Heart right ventricle (tissue), 16 donors: ENCODE data around the gene REEP1. TPM values are rescaled to one million over a fixed set of nuclear protein-coding genes. Genes with fewer than 3 reads are reported as not detected.

ENCODE experiments used
- ATAC-seq, 8 donors: fragments of 200-7000 bp; cut with Tn5 transposase; one replicate each; pipeline ENCODE4 v1.9.1; 2020; ENCODE audit warnings: mild to moderate bottlenecking in 8 of 8, moderate library complexity in 8 of 8, moderate number of reproducible peaks in 1 of 8
- DNase-seq, 2 donors: peaks; one replicate each; pipeline ENCODE4 v3.0.0-alpha.2; 2020
- H3K27ac ChIP-seq, 10 donors: fragments of 200-600 bp; sonication (generic) in 2 of 10; one replicate each; pipeline versions ENCODE4 v1.5.0 to v1.8.0; 2020 to 2022; ENCODE audit warnings: mild to moderate bottlenecking in 3 of 10
- H3K27me3 ChIP-seq, 7 donors: fragments of 200-600 bp; one replicate each; pipeline ENCODE4 v1.8.0; 2021 to 2022; ENCODE audit warnings: mild to moderate bottlenecking in 2 of 7
- H3K36me3 ChIP-seq, 9 donors: fragments of 200-600 bp; sonication (generic) in 1 of 9; one replicate each; pipeline versions ENCODE4 v1.5.0 to v1.8.0; 2020 to 2022; ENCODE audit warnings: mild to moderate bottlenecking in 2 of 9
- H3K4me1 ChIP-seq, 9 donors: fragments of 200-600 bp; sonication (generic) in 1 of 9; one replicate each; pipeline versions ENCODE4 v1.5.0 to v1.8.0; 2020 to 2022; ENCODE audit warnings: mild to moderate bottlenecking in 4 of 9
- H3K4me3 ChIP-seq, 10 donors: fragments of 200-600 bp; sonication (generic) in 2 of 10; one replicate each; pipeline versions ENCODE4 v1.5.0 to v1.8.0; 2020 to 2022; ENCODE audit warnings: mild to moderate bottlenecking in 7 of 10, moderate library complexity in 2 of 10
- H3K9me3 ChIP-seq, 11 donors: fragments of 200-600 bp in 10 of 11; sonication (generic) in 2 of 11; one replicate each; pipeline versions ENCODE4 v1.5.0 to v1.8.0; 2013 to 2022; ENCODE audit warnings: mild to moderate bottlenecking in 2 of 11, control low read depth in 1 of 11, moderate library complexity in 1 of 11
- WGBS, 2 donors: extraction: QIAGEN DNeasy Blood & Tissue Kit; methylation state at CpG; one replicate each; pipeline ENCODE4 v1.1.7; 2013; ENCODE audit warnings: inconsistent platforms in 1 of 2; 5-methylcytosine and 5-hydroxymethylcytosine counted together
- intact Hi-C, 10 donors: fragments of 100-400 bp; cut with DNase I; formaldehyde crosslinking; loops; one replicate each; pipeline versions ENCODE4 v1.11.1 to v1.14.2; 2022
- polyA plus RNA-seq, 2 donors: library from polyadenylated mRNA; stranded (reverse); fragments of 200-250 nt; gene quantifications; one replicate each; pipeline ENCODE4 v1.2.3, GENCODE V29; 2013
- total RNA-seq, 10 donors: library from RNA; stranded (reverse); fragmentation: NEBNext Ultra II Directional in 3 of 10; extraction: Animal tissue kit (Norgen Biotek cat#: 25700) in 3 of 10; gene quantifications; one replicate each; pipeline versions ENCODE4 v1.2.1 to v1.2.4, GENCODE V29; 2021 to 2023
- TF ChIP-seq, protein P1 (sequence below), 9 donors: fragments of 200-600 bp; sonication (generic) in 2 of 9; IDR thresholded peaks; one replicate each; pipeline versions ENCODE4 v1.5.0 to v1.8.0; 2021 to 2022; ENCODE audit warnings: antibody characterized with exemption in 9 of 9, mild to moderate bottlenecking in 5 of 9, moderate library complexity in 1 of 9
- donor health status: Arrhythmogenic right ventricular cardiomyopathy.
- donor health status: ischemic (EF 13 %, LVEDD 7.1; RV severe dilation, severe dysfunction).
- donor health status: healthy with polysubstance abuse.
- donor health status: DM: no; HTN: yes; CAD: no.
- donor health status: DM: no; HTN: no; CAD: no.
- donor health status: ischemic (EF 25% LVEDD 6.9; RV normal size, moderate dysfunction).
- donor health status: ischemic (EF 25% LVEDD 5.7; RV mildly dilated, moderate dysfunction).
- donor health status: healthy.
- donor health status: DM: yes; HTN: yes; CAD: no.
- donor health status: Ischemic cardiomyopathy.
- donor health status: ischemic (EF 35%, LVEDD 5.7; RV mildly dilated, moderate dysfunction).
- donor health status: nonischemic (EF 11% LVEDD 7.7; RV severe dilation, severe dysfunction).
- donor health status: DM: yes; HTN: yes; CAD: no.
- donor health status: PGD.
- donor health status: ischemic (EF 29% LVEDD 5.4; RV normal size, mild dysfunction).
- donor health status: nonischemic (EF 23%, LVEDD 6.1; RV moderate dilation, normal function).

The REEP1 gene
- total and polyA plus RNA-seq, 12 donors = 15.2 to 30.5 (median 25.6) TPM

DNA sequence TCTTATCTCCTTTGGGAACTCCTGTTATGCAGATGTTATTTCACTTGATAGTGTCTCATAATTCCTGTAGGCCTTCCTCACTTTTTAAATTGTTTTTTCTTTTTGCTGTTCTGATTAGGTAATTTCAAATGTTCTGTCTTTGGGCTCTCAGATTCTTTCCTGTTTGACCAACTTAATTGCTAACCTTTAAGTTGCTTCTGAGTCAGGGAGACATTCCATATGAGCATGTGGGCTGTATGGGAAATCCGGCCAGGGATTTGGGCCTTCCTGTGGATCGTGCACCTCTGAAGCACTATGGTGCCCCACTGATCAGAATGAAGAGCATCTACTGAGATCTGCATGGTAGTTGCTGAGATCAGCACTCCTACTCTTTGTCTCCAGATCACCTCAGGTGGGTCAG lies 44.7 kb upstream of the REEP1 start:
- Histone ChIP-seq H3K27ac (peak overlapping the region in 3 of 10 donors; percentile 14 to 37 (median 30)), H3K36me3 (no peaks in the 10 kb centered on the region), H3K4me3 (no peak overlapping the region), H3K9me3 (peaks cover 0 to 9% (median 0%) of the 10 kb centered on the region in 11 donors), H3K27me3 (no peaks in the 10 kb centered on the region), H3K4me1 (peaks cover 0 to 22% (median 7%) of the 10 kb centered on the region in 9 donors)
- intact Hi-C loops = no loop called here
- WGBS, 2 donors = 91% methylated on average over 2 of the region's 2 CpGs
- no peak for DNase-seq
- TF ChIP-seq, protein P1, sequence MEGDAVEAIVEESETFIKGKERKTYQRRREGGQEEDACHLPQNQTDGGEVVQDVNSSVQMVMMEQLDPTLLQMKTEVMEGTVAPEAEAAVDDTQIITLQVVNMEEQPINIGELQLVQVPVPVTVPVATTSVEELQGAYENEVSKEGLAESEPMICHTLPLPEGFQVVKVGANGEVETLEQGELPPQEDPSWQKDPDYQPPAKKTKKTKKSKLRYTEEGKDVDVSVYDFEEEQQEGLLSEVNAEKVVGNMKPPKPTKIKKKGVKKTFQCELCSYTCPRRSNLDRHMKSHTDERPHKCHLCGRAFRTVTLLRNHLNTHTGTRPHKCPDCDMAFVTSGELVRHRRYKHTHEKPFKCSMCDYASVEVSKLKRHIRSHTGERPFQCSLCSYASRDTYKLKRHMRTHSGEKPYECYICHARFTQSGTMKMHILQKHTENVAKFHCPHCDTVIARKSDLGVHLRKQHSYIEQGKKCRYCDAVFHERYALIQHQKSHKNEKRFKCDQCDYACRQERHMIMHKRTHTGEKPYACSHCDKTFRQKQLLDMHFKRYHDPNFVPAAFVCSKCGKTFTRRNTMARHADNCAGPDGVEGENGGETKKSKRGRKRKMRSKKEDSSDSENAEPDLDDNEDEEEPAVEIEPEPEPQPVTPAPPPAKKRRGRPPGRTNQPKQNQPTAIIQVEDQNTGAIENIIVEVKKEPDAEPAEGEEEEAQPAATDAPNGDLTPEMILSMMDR (IDR thresholded peaks at IDR 0.05) = no peak
- ATAC-seq = no peak

DNA sequence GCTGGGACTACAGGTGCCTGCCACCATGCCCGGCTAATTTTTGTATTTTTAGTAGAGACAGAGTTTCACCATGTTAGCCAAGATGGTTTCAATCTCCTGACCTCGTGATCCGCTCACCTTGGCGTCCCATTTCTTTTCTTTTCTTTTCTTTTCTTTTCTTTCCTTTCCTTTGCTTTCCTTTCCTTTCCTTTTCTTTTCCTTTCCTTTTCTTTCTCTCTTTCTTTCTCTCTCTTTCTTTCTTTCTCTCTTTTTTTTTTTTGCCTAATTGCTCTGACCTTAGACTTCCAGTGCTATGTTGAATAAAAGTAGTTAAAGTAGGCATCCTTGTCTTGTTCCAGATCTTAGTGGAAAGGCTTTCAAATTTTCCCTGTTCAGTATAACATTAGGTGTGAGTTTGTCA lies 41.0 kb upstream of the REEP1 start:
- Histone ChIP-seq H3K4me3 (no peak overlapping the region), H3K27ac (no peak overlapping the region), H3K36me3 (no peaks in the 10 kb centered on the region), H3K27me3 (no peaks in the 10 kb centered on the region), H3K9me3 (peaks cover 0 to 12% (median 0%) of the 10 kb centered on the region in 11 donors), H3K4me1 (peaks cover 0 to 13% (median 4%) of the 10 kb centered on the region in 9 donors)
- TF ChIP-seq, protein P1 (IDR thresholded peaks at IDR 0.05) = no peak
- intact Hi-C loops = loop anchor here in 1 of 10 donors (10.0 kb wide), 1 partner anchor 84 kb away; no protein-coding TSS in a partner anchor
- DNase-seq = no peak
- 88 to 89% methylated on average over 1 to 4 of the region's 4 CpGs for WGBS, 2 donors
- ATAC-seq = no peak

GRCh38 chr2:86375623-86376022 lies 38.2 kb upstream of the REEP1 start:
- no peak for DNase-seq
- Histone ChIP-seq H3K4me1 (peaks cover 0 to 5% (median 0%) of the 10 kb centered on the region in 9 donors), H3K36me3 (no peaks in the 10 kb centered on the region), H3K27ac (no peak overlapping the region), H3K27me3 (no peaks in the 10 kb centered on the region), H3K4me3 (no peak overlapping the region), H3K9me3 (peaks cover 0 to 13% (median 3%) of the 10 kb centered on the region in 11 donors)
- WGBS, 2 donors = 86 to 91% methylated on average over 1 of the region's 1 CpG
- no peak for ATAC-seq
- TF ChIP-seq, protein P1 (IDR thresholded peaks at IDR 0.05) = no peak
- intact Hi-C loops = loop anchor here in 1 of 10 donors (10.0 kb wide), 1 partner anchor 81 kb away; no protein-coding TSS in a partner anchor

DNA sequence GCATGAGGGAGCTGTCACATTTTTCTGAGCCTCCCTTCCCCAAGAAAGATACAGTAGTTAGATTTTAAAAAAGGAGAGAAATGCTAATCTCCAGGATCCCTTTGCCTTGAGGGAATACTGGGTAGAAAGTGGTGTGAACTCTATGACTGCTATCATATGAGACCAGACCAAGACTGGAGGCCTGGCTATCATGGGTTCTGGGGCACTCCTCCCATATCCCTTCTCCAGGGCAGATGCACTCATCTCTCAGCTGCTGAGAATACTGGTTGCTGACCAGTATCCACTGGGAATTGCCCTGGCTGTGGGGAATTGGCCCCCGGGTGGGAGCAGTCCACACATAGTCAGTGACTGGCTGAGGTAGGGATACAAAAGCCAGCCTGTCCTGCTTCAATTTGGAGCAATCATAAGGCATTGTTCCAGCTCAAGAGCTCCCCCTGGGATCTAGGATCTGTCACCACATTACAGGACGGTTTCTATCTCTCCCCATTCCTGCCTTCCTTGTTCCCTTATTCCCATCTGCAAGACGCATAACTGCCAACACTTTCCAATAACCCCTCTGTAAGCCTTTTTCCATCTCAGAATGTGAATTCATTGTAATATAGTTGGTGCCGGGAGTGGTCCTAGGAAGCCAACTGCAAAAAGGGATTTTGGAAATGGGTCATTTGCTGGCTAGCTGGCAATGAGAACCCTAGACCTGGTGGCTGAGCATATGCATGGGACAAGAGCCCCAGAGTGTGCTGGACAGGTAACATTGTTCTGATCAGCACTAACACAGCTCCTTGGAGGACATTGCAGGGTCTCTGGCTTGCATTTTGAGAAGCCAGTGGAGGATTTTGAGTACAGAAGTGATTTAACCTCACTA lies 35.4 kb upstream of the REEP1 start:
- no peak overlapping the region for H3K4me3 ChIP-seq
- DNase-seq (peak in 1 of 2 donors; percentile 55), ATAC-seq (peak; percentile 55 to 86 (median 78))
- H3K4me1 ChIP-seq = peaks cover 0 to 16% (median 4%) of the 10 kb centered on the region in 9 donors
- intact Hi-C loops = loop anchor here in 2 of 10 donors (5.0 to 10.0 kb wide), 2 partner anchors 78 to 151 kb away; no protein-coding TSS in a partner anchor
- H3K27me3 ChIP-seq = no peaks in the 10 kb centered on the region
- H3K36me3 ChIP-seq = no peaks in the 10 kb centered on the region
- WGBS, 2 donors = 17 to 23% methylated on average over 4 of the region's 4 CpGs
- TF ChIP-seq, protein P1 (IDR thresholded peaks at IDR 0.05) = peak; percentile 14 to 69 (median 57)
- H3K9me3 ChIP-seq = peaks cover 0 to 16% (median 4%) of the 10 kb centered on the region in 11 donors
- no peak overlapping the region for H3K27ac ChIP-seq
